Mucosa of descending colon (tissue), 3 donors: ENCODE results near the gene FLNB. TPM values are rescaled to one million over a fixed set of nuclear protein-coding genes. Genes with fewer than 3 reads are reported as not detected.

Source experiments
- ATAC-seq: fragments of 200-7000 bp; cut with Tn5 transposase; one replicate; pipeline ENCODE4 v1.9.1; 2020; ENCODE audit warnings: mild to moderate bottlenecking, moderate library complexity
- DNase-seq, 3 donors: peaks; one replicate each; pipeline ENCODE4 v3.0.0-alpha.2; 2020
- H3K36me3 ChIP-seq: fragments of 200-600 bp; one replicate; pipeline ENCODE4 v1.8.0; 2021; ENCODE audit warnings: low read depth, mild to moderate bottlenecking
- H3K4me1 ChIP-seq: fragments of 200-600 bp; one replicate; pipeline ENCODE4 v1.8.0; 2021; ENCODE audit warnings: low read depth, mild to moderate bottlenecking
- H3K4me3 ChIP-seq: fragments of 200-600 bp; one replicate; pipeline ENCODE4 v1.8.0; 2021; ENCODE audit warnings: mild to moderate bottlenecking
- H3K9me3 ChIP-seq: fragments of 200-600 bp; one replicate; pipeline ENCODE4 v1.8.0; 2021; ENCODE audit warnings: mild to moderate bottlenecking
- CTCF ChIP-seq: fragments of 200-600 bp; IDR thresholded peaks from one replicate; pipeline ENCODE4 v1.8.0; 2022; ENCODE audit warnings: antibody characterized with exemption, mild to moderate bottlenecking
- intact Hi-C, 2 donors: fragments of 100-400 bp; cut with DNase I in 1 of 2; cut with micrococcal nuclease in 1 of 2; formaldehyde crosslinking; loops; one replicate each; pipeline versions ENCODE4 v1.11.0 to v1.11.1; 2022; cut with DNase I, micrococcal nuclease
- long read RNA-seq, 2 donors: library from polyadenylated mRNA; unstranded; transcript quantifications; one replicate each; pipeline ENCODE4 v2.0.0, GENCODE V29; 2019 to 2021
- total RNA-seq, 3 donors: library from RNA; stranded (reverse); fragmentation: NEBNext Ultra II Directional in 2 of 3; extraction: Animal tissue kit (Norgen Biotek cat#: 25700) in 2 of 3; gene quantifications; one replicate each; pipeline versions ENCODE4 v1.2.1 to v1.2.4, GENCODE V29; 2021 to 2023
- donor health status: DM: no; HTN: no; CAD: no; lungs with moderate emphysema.
- donor health status: DM: no; HTN: no; CAD: no.
- donor health status: DM: no; HTN: yes; CAD: no.

FLNB gene, protein sequence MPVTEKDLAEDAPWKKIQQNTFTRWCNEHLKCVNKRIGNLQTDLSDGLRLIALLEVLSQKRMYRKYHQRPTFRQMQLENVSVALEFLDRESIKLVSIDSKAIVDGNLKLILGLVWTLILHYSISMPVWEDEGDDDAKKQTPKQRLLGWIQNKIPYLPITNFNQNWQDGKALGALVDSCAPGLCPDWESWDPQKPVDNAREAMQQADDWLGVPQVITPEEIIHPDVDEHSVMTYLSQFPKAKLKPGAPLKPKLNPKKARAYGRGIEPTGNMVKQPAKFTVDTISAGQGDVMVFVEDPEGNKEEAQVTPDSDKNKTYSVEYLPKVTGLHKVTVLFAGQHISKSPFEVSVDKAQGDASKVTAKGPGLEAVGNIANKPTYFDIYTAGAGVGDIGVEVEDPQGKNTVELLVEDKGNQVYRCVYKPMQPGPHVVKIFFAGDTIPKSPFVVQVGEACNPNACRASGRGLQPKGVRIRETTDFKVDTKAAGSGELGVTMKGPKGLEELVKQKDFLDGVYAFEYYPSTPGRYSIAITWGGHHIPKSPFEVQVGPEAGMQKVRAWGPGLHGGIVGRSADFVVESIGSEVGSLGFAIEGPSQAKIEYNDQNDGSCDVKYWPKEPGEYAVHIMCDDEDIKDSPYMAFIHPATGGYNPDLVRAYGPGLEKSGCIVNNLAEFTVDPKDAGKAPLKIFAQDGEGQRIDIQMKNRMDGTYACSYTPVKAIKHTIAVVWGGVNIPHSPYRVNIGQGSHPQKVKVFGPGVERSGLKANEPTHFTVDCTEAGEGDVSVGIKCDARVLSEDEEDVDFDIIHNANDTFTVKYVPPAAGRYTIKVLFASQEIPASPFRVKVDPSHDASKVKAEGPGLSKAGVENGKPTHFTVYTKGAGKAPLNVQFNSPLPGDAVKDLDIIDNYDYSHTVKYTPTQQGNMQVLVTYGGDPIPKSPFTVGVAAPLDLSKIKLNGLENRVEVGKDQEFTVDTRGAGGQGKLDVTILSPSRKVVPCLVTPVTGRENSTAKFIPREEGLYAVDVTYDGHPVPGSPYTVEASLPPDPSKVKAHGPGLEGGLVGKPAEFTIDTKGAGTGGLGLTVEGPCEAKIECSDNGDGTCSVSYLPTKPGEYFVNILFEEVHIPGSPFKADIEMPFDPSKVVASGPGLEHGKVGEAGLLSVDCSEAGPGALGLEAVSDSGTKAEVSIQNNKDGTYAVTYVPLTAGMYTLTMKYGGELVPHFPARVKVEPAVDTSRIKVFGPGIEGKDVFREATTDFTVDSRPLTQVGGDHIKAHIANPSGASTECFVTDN (N-terminal part only)
- total RNA-seq, result 100 to 1,000 TPM; 256 to 555 (median 357) TPM
- long read RNA-seq, donor 1, partial matches to known transcripts, result 128 of 138 reads
- long read RNA-seq, donor 1, other reads (novel, unspliced or antisense), result 10 of 138 reads
- long read RNA-seq, donor 2, partial matches to known transcripts, result 18 of 20 reads
- long read RNA-seq, donor 2, other reads (novel, unspliced or antisense), result 2 of 20 reads

DNA sequence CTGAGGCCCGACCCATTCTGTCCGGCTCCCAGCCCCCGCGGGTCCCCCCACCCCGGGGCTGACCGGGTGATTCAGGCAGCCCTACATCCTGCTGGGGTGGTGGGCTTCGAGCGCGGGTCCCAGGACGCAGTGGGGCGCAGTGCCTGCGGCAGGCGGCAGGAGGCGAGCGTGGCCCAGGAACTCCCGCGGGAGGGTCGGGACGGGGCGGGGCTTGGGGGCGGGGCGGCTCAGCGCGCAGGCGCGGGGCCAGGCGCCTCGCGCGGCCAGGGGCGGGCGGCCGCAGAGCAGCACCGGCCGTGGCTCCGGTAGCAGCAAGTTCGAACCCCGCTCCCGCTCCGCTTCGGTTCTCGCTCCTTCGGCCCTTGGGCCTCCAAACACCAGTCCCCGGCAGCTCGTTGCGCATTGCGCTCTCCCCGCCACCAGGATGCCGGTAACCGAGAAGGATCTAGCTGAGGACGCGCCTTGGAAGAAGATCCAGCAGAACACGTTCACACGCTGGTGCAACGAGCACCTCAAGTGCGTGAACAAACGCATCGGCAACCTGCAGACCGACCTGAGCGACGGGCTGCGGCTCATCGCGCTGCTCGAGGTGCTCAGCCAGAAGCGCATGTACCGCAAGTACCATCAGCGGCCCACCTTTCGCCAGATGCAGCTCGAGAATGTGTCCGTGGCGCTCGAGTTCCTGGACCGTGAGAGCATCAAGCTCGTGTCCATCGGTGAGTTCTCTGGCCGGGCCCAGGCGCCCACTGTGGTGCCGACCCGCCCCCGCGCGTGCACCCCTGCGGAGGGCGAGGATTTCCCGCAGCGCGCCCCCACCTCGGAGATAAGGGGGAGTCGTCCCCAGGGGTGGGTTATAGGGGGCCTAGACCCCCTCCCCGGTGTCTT lies at the start of gene FLNB:
TSS of gene FLNB (plus strand) at position 282 of the 885 bp plus-strand sequence. CDS start at position 425, 143 bp downstream.
- ATAC-seq (peak; percentile 76), DNase-seq (peak; percentile 84 to 90 (median 85))
- intact Hi-C loops, result loop anchor here in 1 of 2 donors (10.0 kb wide), 1 partner anchor 156 kb away; no protein-coding TSS in a partner anchor
- Histone ChIP-seq H3K4me1 (peaks cover 29% of the 10 kb centered on the region), H3K4me3 (peak within 1 kb of the TSS; percentile 93), H3K36me3 (no peaks in the 10 kb centered on the region), H3K9me3 (no peaks in the 10 kb centered on the region)
- TF ChIP-seq CTCF, result peak; percentile 73

GRCh38 chr3:57958642-57959422 lies 49.4 kb upstream of the FLNB start:
- TF ChIP-seq CTCF, result no peak
- ATAC-seq, result peak; percentile 60
- peaks cover 28% of the 10 kb centered on the region for H3K4me1 ChIP-seq
- DNase-seq, result peak; percentile 52 to 75 (median 67)
- H3K9me3 ChIP-seq, result no peaks in the 10 kb centered on the region
- H3K36me3 ChIP-seq, result no peaks in the 10 kb centered on the region
- intact Hi-C loops, result no loop called here
- H3K4me3 ChIP-seq, result no peak overlapping the region

DNA sequence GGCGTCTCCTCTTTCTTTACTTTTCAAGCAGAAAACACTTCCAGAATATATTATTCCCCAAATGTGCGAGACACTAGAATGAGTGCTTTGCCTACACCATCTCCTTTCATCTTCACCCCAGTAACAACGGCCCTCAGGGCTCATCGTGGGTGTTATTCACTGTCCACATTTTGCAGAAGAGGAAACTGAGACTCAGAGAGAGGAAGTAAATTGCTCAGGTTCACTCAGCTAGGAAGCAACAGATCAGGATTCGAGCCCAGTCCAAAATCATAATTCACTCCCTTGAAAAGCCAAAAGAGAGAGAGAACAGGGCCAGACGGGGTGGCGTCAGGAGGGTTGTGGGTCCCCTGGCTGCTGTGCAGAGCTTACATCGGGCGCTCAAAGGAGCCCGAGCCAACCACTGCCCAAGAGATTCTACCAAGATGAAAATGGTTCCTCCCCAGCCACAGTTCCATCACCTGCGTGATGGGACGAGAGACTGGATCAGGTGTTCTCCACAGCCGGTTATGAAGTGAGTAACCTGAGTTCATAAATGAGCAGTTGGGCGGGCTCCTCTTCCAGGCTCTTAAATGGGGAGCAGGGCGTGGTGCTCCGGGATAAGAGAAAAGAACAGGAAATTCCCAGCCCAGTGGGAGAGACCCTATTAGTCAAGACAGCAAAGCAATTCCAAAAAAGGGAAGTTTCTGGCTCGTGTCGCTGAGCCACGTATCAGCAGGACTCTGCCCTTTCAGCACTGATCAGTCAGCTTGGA lies 48.6 kb upstream of the FLNB start:
- DNase-seq, result peak in 2 of 3 donors; percentile 59 to 61
- TF ChIP-seq CTCF, result no peak
- intact Hi-C loops, result no loop called here
- Histone ChIP-seq H3K9me3 (no peaks in the 10 kb centered on the region), H3K4me3 (no peak overlapping the region), H3K4me1 (peaks cover 28% of the 10 kb centered on the region), H3K36me3 (no peaks in the 10 kb centered on the region)
- ATAC-seq, result peak; percentile 59

GRCh38 chr3:57960174-57960505 lies 48.1 kb upstream of the FLNB start:
- intact Hi-C loops, result no loop called here

More at GRCh38 chr3:57960174-57960505, 48.1 kb upstream of the FLNB start:
- Histone ChIP-seq H3K9me3 (no peaks in the 10 kb centered on the region), H3K4me3 (no peak overlapping the region), H3K4me1 (peaks cover 28% of the 10 kb centered on the region), H3K36me3 (no peaks in the 10 kb centered on the region)
- ATAC-seq (no peak), DNase-seq (no peak)
- no peak for TF ChIP-seq CTCF
